Measurements from ENCODE around the gene NEUROG2.
"Not testable (repeated sequence)": the region's sequence is repeated elsewhere in the genome, so short reads cannot be mapped to it uniquely, and the experiment has no call there.

The NEUROG2 gene

DNA sequence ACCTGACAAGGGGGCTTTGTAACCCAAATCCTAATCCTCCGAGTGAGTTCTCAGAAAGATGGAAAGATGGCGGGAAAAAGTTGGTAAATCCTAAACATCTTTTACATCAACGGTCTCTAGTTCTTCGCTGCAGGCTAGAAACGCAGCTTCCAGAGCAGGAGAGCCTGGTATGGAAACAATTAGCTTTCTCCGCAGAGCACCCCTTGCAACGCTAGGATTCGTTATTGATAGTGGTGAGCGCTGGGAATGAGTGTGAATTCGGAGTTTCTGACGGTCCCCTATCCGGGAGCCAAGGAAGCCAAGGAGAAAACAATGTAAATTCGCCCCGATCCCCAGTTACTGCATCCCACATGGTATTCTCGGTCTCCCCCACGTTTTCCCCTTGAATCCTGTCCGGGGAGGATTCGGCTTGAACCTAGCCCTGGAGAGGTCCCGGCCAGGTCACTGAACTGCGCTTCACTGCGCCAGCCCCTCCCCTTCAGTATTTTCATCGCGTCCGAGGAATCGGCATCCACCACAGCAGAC, 4.7 kb upstream of the NEUROG2 start:
- no peak for DNase-seq

DNA sequence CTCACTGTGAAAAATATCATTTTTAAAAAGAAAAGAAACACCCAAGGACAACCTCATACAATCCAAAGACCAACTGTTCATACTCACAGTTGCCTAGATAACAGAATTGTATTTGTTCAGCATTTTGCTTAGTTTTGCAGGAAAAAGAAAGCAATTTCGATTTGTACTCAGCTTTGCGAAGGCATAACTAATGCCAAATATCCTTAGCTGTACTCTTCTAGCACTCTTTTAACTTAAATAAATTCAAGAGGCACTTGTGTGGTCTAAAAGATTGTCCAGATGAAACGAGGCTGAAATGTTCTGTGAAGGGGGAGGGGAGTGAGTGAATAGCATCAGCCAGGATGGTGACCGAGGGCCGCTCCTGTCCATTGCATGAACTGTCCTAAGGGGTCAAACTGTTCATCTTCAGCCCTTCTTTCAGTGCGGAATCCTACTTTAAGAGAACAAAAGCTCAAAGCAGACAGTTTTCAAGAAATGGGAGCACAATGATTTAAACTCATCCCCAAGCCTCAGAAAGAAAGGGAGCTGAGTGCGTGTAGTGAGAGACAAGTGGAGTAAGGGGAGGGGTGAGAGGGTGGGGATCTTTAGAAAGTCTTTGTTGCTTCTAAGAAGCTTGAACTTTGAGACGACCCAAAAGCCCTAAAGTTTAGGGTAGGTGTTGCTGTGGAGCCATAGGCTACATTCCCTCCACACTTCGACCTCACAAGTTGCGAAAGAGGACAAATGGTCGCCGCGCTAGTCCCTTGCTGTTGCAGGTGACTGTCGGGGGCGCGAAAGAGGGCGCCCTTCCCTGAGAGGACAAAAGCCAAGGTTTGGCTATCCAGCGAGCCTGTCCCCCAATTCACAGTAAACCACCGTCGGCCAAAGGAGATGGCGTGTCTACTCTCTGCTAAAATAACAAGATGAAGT, 4.0 kb upstream of the NEUROG2 start:
- no peak for DNase-seq

DNA sequence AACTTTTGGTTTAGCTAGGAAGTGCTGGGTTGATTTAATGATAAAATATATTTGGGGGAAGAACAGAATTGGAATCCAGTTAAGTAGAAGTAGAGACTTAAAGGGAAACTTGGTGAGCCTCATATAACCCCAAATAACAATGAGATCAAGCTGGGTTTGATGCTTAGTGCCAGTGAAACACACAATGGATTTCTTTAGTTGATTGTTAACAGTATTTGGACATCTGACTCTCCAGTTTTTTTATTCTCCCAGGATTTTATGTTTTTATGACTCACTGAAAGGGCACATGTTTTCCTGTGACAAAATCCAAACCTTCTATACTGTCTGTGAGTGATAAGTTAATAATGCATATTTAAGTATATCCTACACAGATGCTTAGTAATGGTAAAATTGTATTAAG, 2.7 kb upstream of the NEUROG2 start:
- DNase-seq = no peak

DNA sequence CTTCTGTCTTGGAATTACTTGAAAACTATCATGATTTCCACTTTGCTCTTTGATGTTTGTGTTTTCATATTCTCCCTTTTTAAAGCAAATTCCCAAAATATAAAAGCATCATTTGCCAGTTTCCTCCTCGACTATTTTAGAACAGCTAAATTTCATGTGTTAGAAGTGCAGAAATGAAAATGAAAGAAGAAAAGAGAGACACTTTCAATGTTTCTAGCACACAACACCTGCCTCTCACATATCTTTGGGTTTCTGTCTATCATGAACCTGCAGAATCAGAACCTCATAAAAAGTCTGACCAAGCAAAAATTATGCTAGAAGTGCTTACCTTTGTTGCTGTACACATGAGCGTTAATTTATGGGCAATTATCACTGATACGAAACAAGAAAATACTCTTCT, 1.9 kb upstream of the NEUROG2 start:
- no peak for DNase-seq

DNA sequence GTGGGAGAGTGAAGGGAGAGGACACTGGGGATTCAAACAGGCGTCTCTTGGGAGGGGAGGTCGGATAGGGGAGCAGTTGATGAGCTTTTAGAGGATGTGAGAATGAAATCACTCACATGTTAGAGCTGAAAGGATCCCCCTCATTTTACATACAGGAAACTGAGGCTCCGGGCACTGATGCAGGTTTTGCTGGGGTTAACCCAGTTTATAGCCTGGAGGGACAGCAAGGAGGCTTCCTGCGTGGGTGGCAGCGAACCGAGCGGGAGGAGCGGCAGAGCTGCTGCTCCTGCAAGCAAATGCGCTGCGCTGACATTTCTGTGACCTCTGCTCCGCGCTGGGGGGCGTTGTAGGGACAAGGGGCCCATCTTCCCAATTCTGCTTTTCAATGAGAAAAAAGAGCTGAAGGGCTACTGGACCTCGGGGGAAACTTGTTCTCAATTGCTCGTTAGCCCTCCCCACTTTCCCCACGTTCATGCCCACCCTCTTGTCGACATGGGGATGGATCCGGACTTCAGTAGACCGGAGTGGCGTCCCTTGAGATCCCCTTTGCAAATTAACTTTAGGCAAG, 1.2 kb upstream of the NEUROG2 start:
- no peak for DNase-seq

DNA sequence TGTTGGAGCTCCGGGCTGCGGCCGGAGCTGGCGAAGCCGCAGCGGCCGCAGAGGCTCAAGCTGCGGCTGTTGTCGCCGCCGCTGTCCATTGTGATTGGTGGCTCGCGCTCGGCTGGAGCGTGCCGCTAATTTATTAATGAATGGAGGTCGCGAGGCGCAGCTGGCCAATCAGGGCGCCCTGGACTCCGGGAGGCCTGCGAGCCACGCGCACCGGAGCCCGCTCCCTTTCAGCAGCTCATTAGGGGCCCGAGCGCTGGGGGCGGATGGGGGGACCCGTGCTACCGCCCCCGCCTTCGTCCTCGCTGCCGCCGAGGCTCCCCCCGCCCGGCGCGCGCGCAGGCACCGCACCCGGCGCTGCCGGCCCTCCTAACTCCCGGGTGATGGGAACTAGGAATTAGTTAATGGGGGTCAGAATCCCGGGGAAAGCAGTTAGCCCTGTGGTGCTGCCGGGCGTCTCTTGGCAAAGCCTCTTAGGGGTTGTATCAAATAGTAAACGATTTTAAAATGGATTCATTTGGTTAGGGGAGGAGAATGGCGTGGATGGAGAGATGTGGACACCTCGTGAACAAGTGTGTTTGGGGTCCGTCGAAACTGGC, 589 bp upstream of the NEUROG2 start:
- DNase-seq = no peak

DNA sequence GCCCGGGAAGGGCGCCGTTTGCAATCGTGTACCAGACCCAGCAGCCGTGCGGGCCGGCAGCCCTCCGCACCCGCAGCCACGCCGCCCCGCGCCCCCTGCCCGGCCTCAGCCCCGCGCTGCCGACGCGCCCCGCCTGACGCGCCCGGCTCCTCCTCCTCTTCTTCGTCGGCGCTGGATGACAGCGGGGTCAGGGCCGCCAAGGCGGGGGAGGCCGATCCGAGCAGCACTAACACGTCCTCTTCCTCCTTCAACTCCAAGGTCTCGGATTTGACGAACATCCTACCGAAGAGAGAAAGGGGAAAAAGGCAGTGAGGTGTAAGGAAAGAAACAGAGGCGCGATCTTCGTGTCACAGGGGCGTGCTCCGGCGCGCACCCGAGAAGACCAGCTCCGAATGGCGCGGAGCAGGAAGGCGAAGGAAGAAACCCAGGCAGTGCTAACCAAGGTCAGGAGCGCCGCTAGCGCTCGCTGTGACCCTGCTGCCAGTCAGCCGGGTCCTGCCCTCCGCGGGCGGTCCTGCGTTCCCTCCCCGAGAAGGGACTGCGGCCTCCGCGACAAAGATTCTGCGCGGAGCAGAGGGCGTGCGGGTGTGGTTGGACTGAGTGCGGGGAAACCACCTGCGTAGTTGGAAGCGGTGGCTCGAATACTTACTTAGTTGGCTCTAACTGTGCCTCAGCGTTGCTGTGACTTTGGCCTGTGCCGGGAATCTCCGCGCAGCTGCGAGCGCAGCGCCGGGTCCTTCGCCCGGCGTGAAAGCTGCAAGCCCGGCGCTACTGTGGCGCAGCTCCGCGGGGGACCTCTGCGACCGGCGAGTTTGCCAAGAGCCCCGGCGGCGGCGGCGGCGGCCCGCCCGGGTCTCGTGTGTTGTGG, 548 bp downstream of the NEUROG2 start:
- DNase-seq = peak; percentile 52

DNA sequence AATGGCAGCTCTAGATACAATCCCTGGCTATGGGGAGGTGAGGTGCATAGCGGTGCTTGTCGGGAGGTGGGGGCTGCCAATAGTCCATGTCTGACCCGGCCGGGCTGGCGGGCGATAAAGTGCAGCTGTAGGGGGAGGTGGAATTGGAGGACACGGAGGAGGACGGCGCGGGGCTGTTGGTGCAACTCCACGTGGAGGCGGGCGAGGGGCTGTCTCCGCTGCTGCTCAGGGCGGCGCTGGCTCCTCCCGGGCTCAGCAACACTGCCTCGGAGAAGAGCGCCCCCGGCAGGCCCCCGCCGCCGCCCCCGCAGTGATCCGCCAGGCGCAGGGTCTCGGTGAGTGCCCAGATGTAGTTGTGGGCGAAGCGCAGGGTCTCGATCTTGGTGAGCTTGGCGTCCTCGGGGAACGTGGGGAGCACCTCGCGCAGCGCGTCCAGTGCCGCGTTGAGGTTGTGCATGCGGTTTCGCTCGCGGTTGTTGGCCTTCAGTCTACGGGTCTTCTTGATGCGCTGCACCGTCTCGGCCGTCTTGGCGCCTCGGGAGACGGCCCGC, 1.3 kb downstream of the NEUROG2 start:
- DNase-seq = no peak

DNA sequence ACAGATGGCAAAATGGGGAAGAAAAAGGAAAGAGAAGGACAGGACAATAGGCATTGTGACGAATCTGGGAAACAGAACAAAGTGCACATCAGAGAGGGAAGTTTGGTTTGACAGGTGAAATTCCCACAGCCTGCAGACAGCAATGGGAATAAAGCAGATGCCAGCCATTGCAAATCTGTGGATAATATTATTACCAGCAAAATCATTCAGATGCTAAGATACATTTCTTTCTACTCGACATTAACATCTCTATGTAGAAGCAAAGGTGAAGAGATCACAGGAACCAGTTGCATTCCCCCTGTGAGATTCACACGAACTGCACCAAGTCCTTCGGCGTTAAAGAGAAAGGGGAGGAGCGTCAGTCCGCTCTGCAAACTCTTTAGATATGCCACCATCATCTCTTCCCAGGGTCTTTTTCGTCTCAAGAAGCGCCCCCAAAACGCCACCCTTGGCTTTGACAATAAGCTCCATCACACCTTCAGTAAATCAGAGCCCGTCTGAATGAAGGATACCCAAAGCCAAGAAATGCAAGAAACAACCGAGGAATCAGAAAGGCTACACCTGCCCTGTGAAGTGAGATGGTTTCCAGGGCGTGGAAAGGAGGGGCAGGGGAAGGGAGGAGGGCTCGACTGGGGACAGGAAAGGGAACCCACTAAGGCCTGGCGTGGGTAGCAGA, 1.9 kb downstream of the NEUROG2 start:
- no peak for DNase-seq

DNA sequence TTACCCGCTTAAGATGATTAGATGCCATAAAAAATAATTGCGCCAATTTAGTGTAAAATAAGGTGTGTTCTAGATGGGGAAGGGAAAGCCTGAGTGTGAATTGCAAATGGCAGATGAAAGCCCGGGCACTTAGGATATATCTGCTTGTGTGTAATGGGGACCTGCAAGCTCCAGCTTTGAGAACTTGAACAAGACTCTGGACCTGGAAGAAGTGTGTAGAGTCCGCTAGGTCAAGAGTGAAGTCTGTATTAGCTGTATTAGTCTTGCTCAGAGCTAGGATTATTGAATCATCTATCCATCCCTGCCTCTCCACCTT, 4.2 kb downstream of the NEUROG2 start:
- no peak for DNase-seq

DNA sequence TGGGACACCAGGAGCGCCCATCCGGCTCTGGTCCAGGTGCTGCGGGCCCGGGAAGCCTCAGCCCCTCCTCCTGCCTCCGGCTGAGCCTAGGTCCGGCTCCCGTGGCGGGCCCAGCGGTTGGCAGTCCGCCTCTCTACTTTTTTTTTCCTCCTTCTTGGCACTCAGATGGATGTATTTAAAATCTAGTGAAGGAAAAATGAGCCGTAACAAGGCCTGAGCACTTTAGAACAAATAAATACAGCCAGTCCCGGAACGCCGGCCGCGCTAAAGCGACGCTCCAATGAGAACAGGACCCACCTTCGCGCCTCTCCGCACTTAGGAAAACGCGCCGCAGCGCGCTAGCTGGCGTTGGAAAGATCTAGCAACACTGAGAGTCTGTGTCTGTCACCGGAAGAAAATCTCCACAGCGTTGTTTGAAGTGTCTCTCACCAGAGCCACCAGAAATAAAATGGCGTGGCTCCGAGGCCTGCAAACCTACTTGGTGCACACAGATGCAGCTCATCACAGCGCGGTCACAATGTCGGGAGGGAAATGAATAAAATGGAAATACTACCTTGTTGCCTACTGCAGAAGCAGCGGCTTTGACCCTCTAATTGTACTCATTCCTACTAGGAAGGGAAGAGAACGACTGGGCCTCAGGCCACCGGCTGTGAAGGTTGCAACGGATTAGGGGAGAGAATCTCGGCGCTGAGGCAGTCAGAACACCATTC, 4.7 kb downstream of the NEUROG2 start:
- no peak for DNase-seq

DNA sequence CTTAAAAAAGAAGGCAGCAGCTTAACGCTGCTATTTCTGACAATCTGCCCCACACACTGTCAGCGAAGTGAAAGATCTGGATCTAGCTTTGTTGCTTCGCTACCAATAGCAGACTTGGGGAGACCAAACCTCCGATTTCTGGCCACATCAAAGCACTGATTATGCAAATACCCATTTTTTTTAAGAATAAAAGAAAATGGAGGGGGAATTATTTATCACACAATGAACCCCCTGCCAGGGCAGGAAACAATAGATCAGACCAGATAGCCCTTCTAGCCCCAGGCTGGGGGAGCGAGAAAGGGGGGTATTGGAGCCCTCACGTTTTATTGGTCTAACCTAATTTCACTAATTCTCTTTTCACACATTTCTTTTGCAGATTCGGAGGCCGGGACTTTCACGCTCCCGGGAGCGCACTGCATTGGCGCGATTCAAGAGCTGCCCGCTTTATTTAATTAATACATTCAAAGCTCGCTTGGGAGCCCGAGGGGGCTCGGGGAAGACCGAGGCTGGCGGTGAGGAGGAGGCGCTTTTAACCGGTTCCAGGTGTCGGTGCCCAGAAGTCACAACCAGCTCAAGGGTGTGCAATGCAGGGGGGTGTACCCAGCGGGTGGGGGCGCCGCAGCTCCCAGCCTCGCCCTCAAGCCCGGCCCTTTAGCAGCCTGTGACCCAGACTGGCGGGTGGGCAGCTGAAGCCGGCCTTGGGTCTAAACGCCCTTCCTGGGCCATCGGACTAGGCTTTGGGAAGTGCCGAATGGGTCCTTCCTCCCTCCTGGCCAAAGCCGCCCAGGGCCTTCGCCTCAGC, 5.5 kb downstream of the NEUROG2 start:
- DNase-seq = no peak

DNA sequence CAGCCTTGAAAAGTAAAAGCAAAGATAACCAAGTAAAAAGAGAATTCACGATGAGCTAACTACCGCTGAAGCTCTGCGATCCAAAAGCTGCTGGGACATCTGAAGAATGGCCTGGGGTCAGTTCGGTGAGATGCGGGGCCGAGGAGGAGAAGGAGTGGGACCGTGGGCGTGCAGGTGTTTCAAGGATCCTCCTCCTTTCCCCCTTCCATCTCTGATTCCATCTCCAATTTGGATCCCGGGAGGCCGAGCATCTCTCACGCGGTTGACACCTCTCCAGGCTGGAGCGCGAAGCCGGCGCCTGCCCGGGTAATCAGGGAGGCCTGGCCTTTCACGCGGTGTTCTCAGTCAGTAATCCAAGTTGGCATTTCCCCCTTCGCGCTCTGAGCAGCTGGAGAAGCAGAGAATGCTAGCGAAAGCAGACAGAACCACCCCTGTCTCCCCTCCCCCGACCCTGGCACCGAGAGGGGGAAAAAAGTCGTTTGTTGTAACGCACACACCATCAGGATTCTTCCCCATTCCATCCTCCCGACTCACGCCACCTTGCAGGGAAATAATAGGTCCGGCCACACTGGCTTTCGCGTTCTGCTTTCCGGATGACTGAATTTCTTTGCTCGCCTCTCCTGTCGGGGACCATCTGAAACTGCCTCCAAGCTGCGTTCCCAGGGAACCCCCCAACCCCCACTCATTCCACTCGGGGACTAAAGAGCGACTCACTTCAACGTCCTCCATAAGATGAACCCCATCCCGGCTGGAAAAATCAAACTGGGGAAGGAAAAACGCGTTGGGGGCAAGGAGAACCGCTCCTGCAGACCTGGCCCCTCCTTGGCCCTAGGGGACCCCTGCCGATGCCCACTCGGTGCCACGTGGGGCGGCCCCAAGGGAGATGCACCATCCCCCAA, 6.5 kb downstream of the NEUROG2 start:
- DNase-seq = no peak

DNA sequence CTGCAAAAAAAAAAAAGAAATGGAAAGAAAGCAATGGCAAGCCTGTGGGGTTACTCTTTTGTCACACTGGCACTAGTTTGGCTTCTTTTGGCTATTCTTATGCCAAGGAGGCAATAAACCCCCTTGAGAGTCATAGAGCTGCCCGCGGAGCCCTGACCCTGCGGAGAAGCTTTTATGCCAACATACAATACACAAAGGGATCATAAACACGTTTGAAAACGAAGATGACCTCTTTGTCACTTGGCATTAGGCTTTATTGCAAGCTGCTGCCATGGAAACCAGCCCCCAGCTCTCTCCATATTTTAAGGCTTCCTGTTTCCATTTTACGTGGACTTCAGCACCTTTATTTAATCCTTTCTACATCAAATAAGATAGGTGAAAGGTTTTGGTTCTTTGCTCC, 7.6 kb downstream of the NEUROG2 start:
- no peak for DNase-seq

DNA sequence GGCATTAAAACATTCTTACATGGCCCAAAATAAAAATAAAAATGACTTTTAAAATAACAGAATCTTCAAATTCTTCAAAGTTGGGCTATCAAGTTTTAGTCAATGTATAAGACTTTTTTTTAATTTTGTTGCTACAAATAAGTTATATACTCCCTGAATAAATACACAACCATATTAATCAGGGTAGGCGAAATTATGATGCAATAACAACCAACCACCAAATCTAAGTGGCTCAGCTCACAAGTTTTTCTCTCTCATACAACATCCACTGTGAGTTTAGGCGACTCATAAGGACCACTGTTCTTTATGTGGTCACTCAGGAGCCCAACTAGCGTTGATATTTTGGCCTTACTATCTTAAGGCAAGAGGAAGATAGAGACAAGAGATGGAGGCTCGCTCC, 11.2 kb downstream of the NEUROG2 start:
- no peak for DNase-seq

DNA sequence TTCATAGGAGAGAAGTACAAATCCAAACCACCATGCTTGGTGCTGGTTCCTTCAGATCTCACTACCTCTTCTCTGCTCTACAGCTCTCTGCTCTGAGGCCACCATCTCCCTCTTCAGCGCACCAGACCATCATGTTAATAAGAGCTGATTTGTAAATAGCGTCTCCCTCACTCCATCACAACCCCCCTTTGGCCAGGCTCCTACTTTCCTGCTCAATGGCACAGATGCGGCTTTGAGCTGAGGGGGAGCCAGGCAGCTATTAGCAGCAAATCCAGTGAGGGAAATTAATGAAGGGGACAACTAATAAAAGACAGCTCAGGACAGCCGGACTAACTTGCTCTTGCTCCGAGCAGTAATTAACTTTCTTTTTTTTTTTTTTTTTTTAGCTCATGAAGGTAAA, 13.1 kb downstream of the NEUROG2 start:
- DNase-seq = no peak

DNA sequence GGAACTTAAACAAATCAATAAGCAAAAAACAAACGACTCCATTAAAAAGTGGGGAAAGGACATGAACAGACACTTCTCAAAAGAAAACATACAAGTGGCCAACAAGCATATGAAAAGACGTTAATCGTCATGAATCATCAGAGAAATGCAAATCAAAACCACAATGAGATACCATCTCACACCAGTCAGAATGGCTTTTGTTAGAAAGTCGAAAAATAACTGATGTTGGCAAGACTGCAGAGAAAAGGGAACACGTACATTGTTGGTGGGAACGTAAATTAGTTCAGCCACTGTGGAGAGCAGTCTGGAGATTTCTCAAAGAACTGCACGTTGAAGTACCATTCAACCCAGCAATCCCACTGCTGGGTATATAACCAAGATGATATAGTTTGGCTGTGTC, 23.7 kb downstream of the NEUROG2 start:
- no peak for DNase-seq

DNA sequence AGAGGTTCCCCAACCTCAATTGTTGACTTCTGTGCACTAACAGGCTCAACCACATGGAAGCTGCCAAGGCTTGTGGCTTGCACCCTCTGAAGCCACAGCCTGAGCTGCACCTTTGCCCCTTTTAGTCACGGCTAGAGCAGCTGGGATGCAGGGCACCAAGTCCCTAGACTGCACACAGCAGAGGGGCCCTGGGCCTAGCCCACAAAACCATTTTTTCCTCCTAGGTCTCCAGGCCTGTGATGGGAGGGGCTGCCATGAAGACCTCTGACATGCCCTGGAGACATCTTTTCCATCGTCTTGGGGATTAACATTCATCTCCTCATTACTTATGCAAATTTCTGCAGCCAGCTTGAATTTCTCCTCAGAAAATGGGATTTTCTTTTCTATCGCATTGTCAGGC, 25.2 kb downstream of the NEUROG2 start:
- not testable (repeated sequence) for DNase-seq

DNA sequence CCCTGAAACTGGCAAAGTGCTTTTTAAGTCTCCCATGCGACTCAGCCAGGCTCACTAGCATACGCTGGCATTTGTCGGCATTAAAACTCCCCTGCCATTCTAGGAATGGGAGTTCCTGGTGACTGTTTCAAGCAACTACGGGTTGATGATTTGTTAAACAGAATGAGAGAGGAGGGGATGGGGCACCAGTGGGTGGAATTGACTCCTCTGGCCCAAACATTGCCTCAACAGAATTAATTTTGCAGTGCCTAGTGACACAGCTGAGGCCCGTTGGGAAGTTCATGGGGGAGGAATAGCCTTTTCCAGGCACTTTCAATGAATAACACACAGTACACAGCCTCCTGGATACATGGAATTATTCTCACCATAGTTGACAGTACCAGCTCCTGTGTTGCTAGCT, 30.1 kb downstream of the NEUROG2 start:
- DNase-seq = no peak

DNA sequence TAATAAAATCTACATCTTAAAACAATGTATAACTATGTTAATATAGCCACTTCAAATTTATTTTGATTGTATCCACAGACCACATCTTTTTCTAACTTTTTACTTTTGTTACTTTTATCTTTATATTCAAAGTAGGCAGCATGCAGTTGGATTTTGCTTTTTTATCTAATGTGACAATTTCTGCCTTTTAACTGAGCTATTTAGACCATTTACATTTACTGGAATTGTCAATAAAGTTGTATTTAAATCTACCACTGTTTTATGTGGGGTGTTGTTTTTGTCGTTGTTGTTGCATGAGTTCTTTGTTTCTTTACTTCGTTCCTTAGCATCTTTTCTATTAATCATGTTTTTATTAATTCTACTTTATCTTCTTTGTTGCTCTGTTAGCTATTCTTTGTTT, 42.0 kb downstream of the NEUROG2 start:
- DNase-seq = no peak

Data from KG1 (cell line).